Activated B cell treated with CpG ODN at 0.5 μM for 24 hours (primary cell): ENCODE data around the gene PCCB. TPM values are rescaled to one million over a fixed set of nuclear protein-coding genes. Genes with fewer than 3 reads are reported as not detected.

ENCODE experiments used
- ATAC-seq: fragments of 200-7000 bp; cut with Tn5 transposase; one replicate; pipeline ENCODE4 v1.10.0; 2021; ENCODE audit warnings: low read depth, mild to moderate bottlenecking, moderate library complexity
- CTCF ChIA-PET: fragments of 350-600 bp; sonication (Branson Sonifier 250); formaldehyde crosslinking; loops from one replicate; lab custom pipeline; 2021; ENCODE audit warnings: antibody characterized with exemption; lab: Charles Lee
- POLR2A ChIA-PET: fragments of 350-600 bp; sonication (Branson Sonifier 250); formaldehyde crosslinking; loops from one replicate; lab custom pipeline; 2021; ENCODE audit warnings: antibody characterized with exemption; lab: Charles Lee
- DNase-seq: peaks from one replicate; pipeline ENCODE4 v3.0.0; 2022
- H3K27ac Mint-ChIP-seq: one replicate; pipeline ENCODE4 v1.8.0; 2020; ENCODE audit warnings: mixed read lengths
- H3K27me3 Mint-ChIP-seq: one replicate; pipeline ENCODE4 v1.8.0; 2021; ENCODE audit warnings: mixed read lengths
- H3K36me3 Mint-ChIP-seq: one replicate; pipeline ENCODE4 v1.8.0; 2021; ENCODE audit warnings: low read depth, mixed read lengths
- H3K4me1 Mint-ChIP-seq: one replicate; pipeline ENCODE4 v1.8.0; 2021; ENCODE audit warnings: mixed read lengths
- H3K4me3 Mint-ChIP-seq: one replicate; pipeline ENCODE4 v1.8.0; 2020; ENCODE audit warnings: mild to moderate bottlenecking, mixed read lengths
- H3K9me3 Mint-ChIP-seq: one replicate; pipeline ENCODE4 v1.8.0; 2020; ENCODE audit warnings: mixed read lengths
- intact Hi-C: fragments of 100-400 bp; cut with micrococcal nuclease; formaldehyde crosslinking; loops from one replicate; pipeline ENCODE4 v1.15.1; 2024
- total RNA-seq: library from RNA; stranded (reverse); gene quantifications from 2 replicates; pipeline ENCODE4 v1.2.3, GENCODE V29; 2022
- TF ChIP-seq, protein P1 (sequence below): fragments of 200-600 bp; IDR thresholded peaks from one replicate; pipeline ENCODE4 v1.8.0; 2022; ENCODE audit warnings: antibody characterized with exemption, mild to moderate bottlenecking

PCCB gene
- total RNA-seq, 1 donor from 2014 or later = 31.2 TPM

DNA sequence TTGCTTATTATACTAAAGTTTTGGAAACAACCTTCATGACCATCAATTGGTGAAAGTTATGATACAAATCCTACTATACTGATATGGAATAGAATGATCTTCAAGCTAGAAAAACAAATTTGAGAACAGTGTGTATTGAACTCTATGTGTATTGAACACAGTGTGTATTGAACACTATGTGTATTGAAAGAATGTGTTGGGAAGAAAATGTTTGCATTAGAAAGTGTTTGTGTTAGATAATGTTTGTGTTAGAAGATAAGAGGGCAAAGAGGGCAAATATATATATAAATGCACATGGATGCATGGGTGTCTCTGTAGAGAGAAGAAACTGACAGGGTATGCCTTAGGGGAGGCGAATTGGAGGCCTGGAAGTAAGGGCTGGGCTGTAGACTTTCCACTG is 42.4 kb downstream of the PCCB start:
- intact Hi-C loops = no loop called here
- Mint-ChIP-seq H3K36me3 (peaks cover 47% of the 10 kb centered on the region), H3K27ac (no peak overlapping the region), H3K27me3 (no peaks in the 10 kb centered on the region), H3K4me3 (no peak overlapping the region), H3K9me3 (no peaks in the 10 kb centered on the region), H3K4me1 (peaks cover 3% of the 10 kb centered on the region)
- DNase-seq (no peak), ATAC-seq (no peak)
- ChIA-PET CTCF (no interaction called here), POLR2A (no interaction called here)
- TF ChIP-seq, protein P1, sequence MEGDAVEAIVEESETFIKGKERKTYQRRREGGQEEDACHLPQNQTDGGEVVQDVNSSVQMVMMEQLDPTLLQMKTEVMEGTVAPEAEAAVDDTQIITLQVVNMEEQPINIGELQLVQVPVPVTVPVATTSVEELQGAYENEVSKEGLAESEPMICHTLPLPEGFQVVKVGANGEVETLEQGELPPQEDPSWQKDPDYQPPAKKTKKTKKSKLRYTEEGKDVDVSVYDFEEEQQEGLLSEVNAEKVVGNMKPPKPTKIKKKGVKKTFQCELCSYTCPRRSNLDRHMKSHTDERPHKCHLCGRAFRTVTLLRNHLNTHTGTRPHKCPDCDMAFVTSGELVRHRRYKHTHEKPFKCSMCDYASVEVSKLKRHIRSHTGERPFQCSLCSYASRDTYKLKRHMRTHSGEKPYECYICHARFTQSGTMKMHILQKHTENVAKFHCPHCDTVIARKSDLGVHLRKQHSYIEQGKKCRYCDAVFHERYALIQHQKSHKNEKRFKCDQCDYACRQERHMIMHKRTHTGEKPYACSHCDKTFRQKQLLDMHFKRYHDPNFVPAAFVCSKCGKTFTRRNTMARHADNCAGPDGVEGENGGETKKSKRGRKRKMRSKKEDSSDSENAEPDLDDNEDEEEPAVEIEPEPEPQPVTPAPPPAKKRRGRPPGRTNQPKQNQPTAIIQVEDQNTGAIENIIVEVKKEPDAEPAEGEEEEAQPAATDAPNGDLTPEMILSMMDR = no peak

DNA sequence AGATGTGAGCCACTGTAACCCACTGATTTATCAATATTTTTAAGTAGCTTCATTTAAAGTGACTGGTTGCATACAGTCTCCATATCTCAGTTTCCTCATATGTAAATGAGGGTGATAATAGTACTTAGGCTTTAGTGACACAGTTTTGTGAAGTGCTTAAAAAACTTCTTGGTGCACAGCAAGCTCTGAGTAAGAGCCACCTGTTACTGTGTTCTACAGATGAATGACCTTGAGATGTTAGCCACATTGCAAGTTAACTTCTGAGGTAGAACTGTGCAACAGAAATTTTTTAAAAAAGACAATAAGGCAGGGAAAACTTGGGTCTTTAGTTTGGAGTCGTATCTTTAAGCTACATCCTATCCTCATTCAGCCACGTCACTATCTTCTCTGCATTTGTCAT is 43.1 kb downstream of the PCCB start:
- ChIA-PET POLR2A (no interaction called here), CTCF (interaction anchor here (1.3 kb wide), 1 partner anchor 216 kb away, joined by 3 read pairs; no protein-coding TSS in a partner anchor)
- TF ChIP-seq, protein P1 = no peak
- Mint-ChIP-seq H3K27ac (no peak overlapping the region), H3K27me3 (no peaks in the 10 kb centered on the region), H3K9me3 (no peaks in the 10 kb centered on the region), H3K4me3 (no peak overlapping the region), H3K4me1 (no peaks in the 10 kb centered on the region), H3K36me3 (peaks cover 50% of the 10 kb centered on the region)
- ATAC-seq (no peak), DNase-seq (no peak)
- intact Hi-C loops = no loop called here

DNA sequence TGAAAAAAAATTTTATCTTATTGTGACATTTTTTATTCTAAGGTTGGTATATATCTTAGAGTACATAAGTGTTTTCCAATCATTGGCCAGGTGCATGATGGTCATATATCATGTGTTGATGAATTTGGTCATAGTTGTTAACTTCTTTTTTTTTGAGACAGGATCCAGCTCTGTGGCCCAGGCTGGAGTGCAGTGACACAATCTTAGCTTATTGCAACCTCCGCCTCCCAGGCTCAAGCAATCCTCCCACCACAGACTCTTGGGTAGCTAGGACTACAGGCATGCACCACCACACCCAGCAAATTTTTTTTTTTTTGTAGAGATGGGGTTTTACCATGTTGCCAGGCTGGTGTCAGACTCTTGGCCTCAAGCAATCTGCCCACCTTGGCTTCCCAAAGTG is 44.0 kb downstream of the PCCB start:
- Mint-ChIP-seq H3K4me3 (no peak overlapping the region), H3K4me1 (no peaks in the 10 kb centered on the region), H3K27ac (no peak overlapping the region), H3K27me3 (no peaks in the 10 kb centered on the region), H3K9me3 (no peaks in the 10 kb centered on the region), H3K36me3 (peaks cover 57% of the 10 kb centered on the region)
- intact Hi-C loops = no loop called here
- POLR2A ChIA-PET = no interaction called here
- TF ChIP-seq, protein P1 = no peak
- no peak for ATAC-seq
- DNase-seq = no peak
- CTCF ChIA-PET = interaction anchor here (1.3 kb wide), 1 partner anchor 217 kb away, joined by 3 read pairs; no protein-coding TSS in a partner anchor

DNA sequence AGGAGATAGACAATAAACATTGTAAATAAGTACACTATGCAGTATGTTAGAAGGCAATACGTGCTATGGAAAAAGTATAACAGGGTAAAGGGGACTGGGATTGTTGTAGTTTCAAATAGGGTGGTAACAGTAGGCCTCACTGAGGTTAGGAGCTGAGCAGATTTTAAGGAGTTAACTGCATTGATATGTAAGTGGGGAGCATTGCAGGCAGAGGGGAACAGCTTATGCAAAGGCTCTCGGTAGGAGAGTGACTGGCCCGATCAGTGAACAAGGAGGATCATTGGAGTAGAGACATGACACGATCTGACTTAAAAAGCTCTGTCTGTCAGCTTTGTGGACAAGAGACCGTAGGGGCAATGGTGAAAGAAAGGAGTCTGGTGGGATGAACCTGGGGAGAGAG is 46.8 kb downstream of the PCCB start:
- intact Hi-C loops = no loop called here
- Mint-ChIP-seq H3K4me3 (no peak overlapping the region), H3K27me3 (no peaks in the 10 kb centered on the region), H3K9me3 (no peaks in the 10 kb centered on the region), H3K4me1 (no peaks in the 10 kb centered on the region), H3K27ac (no peak overlapping the region), H3K36me3 (peaks cover 70% of the 10 kb centered on the region)
- TF ChIP-seq, protein P1 = no peak
- DNase-seq = no peak
- ChIA-PET POLR2A (no interaction called here), CTCF (no interaction called here)
- ATAC-seq = no peak

DNA sequence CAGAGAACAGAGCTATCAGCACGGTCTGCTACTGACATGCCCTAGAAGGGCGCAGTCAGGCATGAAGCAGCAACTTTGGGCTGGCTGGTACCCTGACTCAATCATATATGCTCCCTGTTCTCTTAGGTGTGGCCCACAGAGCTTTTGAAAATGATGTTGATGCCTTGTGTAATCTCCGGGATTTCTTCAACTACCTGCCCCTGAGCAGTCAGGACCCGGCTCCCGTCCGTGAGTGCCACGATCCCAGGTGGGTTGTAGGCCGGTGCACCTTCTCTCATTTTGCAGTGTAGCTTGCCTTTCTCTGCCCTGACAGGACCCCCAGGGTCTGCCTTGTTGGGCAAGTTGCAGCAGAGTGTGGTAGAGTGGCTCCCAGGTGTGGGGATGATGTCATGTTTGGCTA is 47.7 kb downstream of the PCCB start:
- POLR2A ChIA-PET = no interaction called here
- Mint-ChIP-seq H3K4me3 (no peak overlapping the region), H3K36me3 (peaks cover 67% of the 10 kb centered on the region), H3K9me3 (no peaks in the 10 kb centered on the region), H3K27ac (no peak overlapping the region), H3K4me1 (no peaks in the 10 kb centered on the region), H3K27me3 (no peaks in the 10 kb centered on the region)
- ATAC-seq (no peak), DNase-seq (no peak)
- TF ChIP-seq, protein P1 = no peak
- intact Hi-C loops = no loop called here
- CTCF ChIA-PET = no interaction called here
